ENCODE measurements around the gene ZFTA. TPM values are rescaled to one million over a fixed set of nuclear protein-coding genes. Genes with fewer than 3 reads are reported as not detected.

The ZFTA gene
- total and polyA plus RNA-seq, 4 donors: 1.7 to 12.1 (median 6.8) TPM

- H3K27ac ChIP-seq (ENCODE audit: low read depth in 1 of 2, low read length in 2 of 2): peak within 1 kb of the TSS; percentile 63 to 72
Measured at GRCh38 chr11:63813035-63813562, 44.5 kb upstream of the ZFTA start, which contains the start of gene SPINDOC. SPINDOC (plus strand) TSS chr11:63813456; CDS start chr11:63813687, 231 bp downstream.

GRCh38 chr11:63811522-63811921, 42.9 kb upstream of the ZFTA start:
- 90% methylated on average over 3 of the region's 3 CpGs for WGBS
- H3K4me3 ChIP-seq (ENCODE audit: low read depth in 1 of 3, low read length in 3 of 3): no peak overlapping the region
- H3K9me3 ChIP-seq (ENCODE audit: control insufficient read depth in 4 of 4, low read length in 3 of 4): no peaks in the 10 kb centered on the region
- no peak for DNase-seq (ENCODE audit: low spot score)
- H3K4me1 ChIP-seq (ENCODE audit: control insufficient read depth in 4 of 4, insufficient read depth in 4 of 4, low read length in 3 of 4): peaks cover 0 to 20% (median 11%) of the 10 kb centered on the region in 4 donors
- no peak overlapping the region for H3K9ac ChIP-seq (ENCODE audit: low read depth in 1 of 2, low read length in 2 of 2)
- no peaks in the 10 kb centered on the region for H3K27me3 ChIP-seq (ENCODE audit: control insufficient read depth in 4 of 4, insufficient read depth in 4 of 4, low read length in 3 of 4)
- H3K27ac ChIP-seq (ENCODE audit: low read depth in 1 of 2, low read length in 2 of 2): no peak overlapping the region
- no peaks in the 10 kb centered on the region for H3K36me3 ChIP-seq (ENCODE audit: control insufficient read depth in 4 of 4, insufficient read depth in 3 of 4, low read depth in 1 of 4, low read length in 3 of 4)
- TF ChIP-seq MAX (IDR thresholded peaks at IDR 0.05): no peak
- TF ChIP-seq FOXA1 (IDR thresholded peaks at IDR 0.05): no peak
- TF ChIP-seq HNF4G (IDR thresholded peaks at IDR 0.05): no peak
- TF ChIP-seq ATF3 (IDR thresholded peaks at IDR 0.05): no peak
- no peak for TF ChIP-seq GABPA (IDR thresholded peaks at IDR 0.05 in 1 of 2, conservative IDR thresholded peaks at IDR 0.05 in 1 of 2)
- no peak for TF ChIP-seq EGR1 (IDR thresholded peaks at IDR 0.05; ENCODE audit: low read depth in 2 of 2)
- no peak for TF ChIP-seq ZBTB33 (IDR thresholded peaks at IDR 0.05)
- TF ChIP-seq TAF1 (conservative IDR thresholded peaks at IDR 0.05): no peak
- no peak for TF ChIP-seq SP1 (IDR thresholded peaks at IDR 0.05)
- no peak for TF ChIP-seq NR2F2 (IDR thresholded peaks at IDR 0.05)
- TF ChIP-seq CTCF (IDR thresholded peaks at IDR 0.05; ENCODE audit: low read depth, low read length, missing input control): no peak
- no peak for TF ChIP-seq RXRA (IDR thresholded peaks at IDR 0.05)

More at GRCh38 chr11:63813035-63813562, 44.5 kb upstream of the ZFTA start, which contains the start of gene SPINDOC:
- peak; percentile 76 for DNase-seq (ENCODE audit: low spot score)
- peak within 1 kb of the TSS; percentile 68 to 87 (median 83) for H3K4me3 ChIP-seq (ENCODE audit: low read depth in 1 of 3, low read length in 3 of 3)
- no peaks in the 10 kb centered on the region for H3K9me3 ChIP-seq (ENCODE audit: control insufficient read depth in 4 of 4, low read length in 3 of 4)
- peak within 1 kb of the TSS; percentile 53 to 66 for H3K9ac ChIP-seq (ENCODE audit: low read depth in 1 of 2, low read length in 2 of 2)
- TF ChIP-seq ATF3 (IDR thresholded peaks at IDR 0.05) (no peak), CTCF (IDR thresholded peaks at IDR 0.05; ENCODE audit: low read depth, low read length, missing input control) (no peak), FOXA1 (IDR thresholded peaks at IDR 0.05) (no peak), MAX (IDR thresholded peaks at IDR 0.05) (no peak), YY1 (IDR thresholded peaks at IDR 0.05) (no peak), GABPA (IDR thresholded peaks at IDR 0.05 in 1 of 2, conservative IDR thresholded peaks at IDR 0.05 in 1 of 2) (no peak), NR2F2 (IDR thresholded peaks at IDR 0.05) (no peak), ZBTB33 (IDR thresholded peaks at IDR 0.05) (no peak), HNF4A (conservative IDR thresholded peaks at IDR 0.05) (no peak), SP1 (IDR thresholded peaks at IDR 0.05) (no peak)
- peaks cover 0 to 20% (median 11%) of the 10 kb centered on the region in 4 donors for H3K4me1 ChIP-seq (ENCODE audit: control insufficient read depth in 4 of 4, insufficient read depth in 4 of 4, low read length in 3 of 4)
- H3K27me3 ChIP-seq (ENCODE audit: control insufficient read depth in 4 of 4, insufficient read depth in 4 of 4, low read length in 3 of 4): no peaks in the 10 kb centered on the region
- 1% methylated on average over 65 of the region's 65 CpGs for WGBS
- H3K36me3 ChIP-seq (ENCODE audit: control insufficient read depth in 4 of 4, insufficient read depth in 3 of 4, low read depth in 1 of 4, low read length in 3 of 4): no peaks in the 10 kb centered on the region
